HepG2 (cell line): Measurements from ENCODE around the gene AKTIP. TPM values are rescaled to one million over a fixed set of nuclear protein-coding genes. Genes with fewer than 3 reads are reported as not detected.

Source experiments
- ATAD3A ChIP-seq: sonication (generic); formaldehyde crosslinking; IDR thresholded peaks from 2 replicates; pipeline ENCODE4 v1.4.0; 2020; ENCODE audit warnings: missing genetic modification reagents
- CBX1 ChIP-seq: IDR thresholded peaks from one replicate; pipeline ENCODE4 v1.6.1; 2016; ENCODE audit warnings: antibody characterized with exemption, low read depth
- CBX2 ChIP-seq, 2 experiments: fragments of 200-600 bp in 1 of 2; sonication (generic); formaldehyde crosslinking in 1 of 2; IDR thresholded peaks; 2 replicates each; pipeline versions ENCODE4 v1.7.0 to v1.8.1; 2018 to 2022; ENCODE audit warnings: low read depth in 2 of 2, low read length in 1 of 2, mild to moderate bottlenecking in 1 of 2, missing genetic modification reagents in 1 of 2
- GATAD1 ChIP-seq: IDR thresholded peaks from 2 replicates; pipeline ENCODE4 v1.6.1; 2016; ENCODE audit warnings: missing genetic modification reagents, missing compliant biosample characterization
- HCFC1 ChIP-seq: fragments of 150-350 bp; IDR thresholded peaks from 2 replicates; pipeline ENCODE4 v1.6.1; 2014; ENCODE audit warnings: low read depth, low read length
- HDAC2 ChIP-seq: sonication (generic); formaldehyde crosslinking; IDR thresholded peaks from 2 replicates; pipeline ENCODE4 v1.4.0; 2020; ENCODE audit warnings: missing genetic modification reagents
- HOXA3 ChIP-seq: sonication (generic); formaldehyde crosslinking; IDR thresholded peaks from 2 replicates; pipeline ENCODE4 v1.5.0; 2020; ENCODE audit warnings: missing genetic modification reagents
- NCOA5 ChIP-seq: sonication (generic); formaldehyde crosslinking; IDR thresholded peaks from 2 replicates; pipeline ENCODE4 v1.4.0; 2020; ENCODE audit warnings: missing genetic modification reagents
- NR2F2 ChIP-seq: IDR thresholded peaks from 2 replicates; pipeline ENCODE4 v1.6.1; 2012; ENCODE audit warnings: low read depth, inconsistent platforms, borderline replicate concordance
- POLR2A ChIP-seq, 2 experiments: IDR thresholded peaks; 2 replicates each; pipeline ENCODE4 v1.6.1; 2011; ENCODE audit warnings: low read depth in 2 of 2, low read length in 2 of 2, mild to moderate bottlenecking in 1 of 2, moderate library complexity in 1 of 2; ENCODE audit not compliant: insufficient read depth in 1 of 2
- POLR2AphosphoS5 ChIP-seq: IDR thresholded peaks from 2 replicates; pipeline ENCODE4 v1.6.1; 2012; ENCODE audit warnings: low read depth, low read length
- RORA ChIP-seq: sonication (generic); formaldehyde crosslinking; IDR thresholded peaks from 2 replicates; pipeline ENCODE4 v1.5.0; 2020; ENCODE audit warnings: mild to moderate bottlenecking, missing genetic modification reagents, moderate library complexity
- SATB2 ChIP-seq: sonication (generic); formaldehyde crosslinking; IDR thresholded peaks from 2 replicates; pipeline ENCODE4 v1.5.0; 2020; ENCODE audit warnings: missing genetic modification reagents
- SPEN ChIP-seq: sonication (generic); formaldehyde crosslinking; IDR thresholded peaks from 2 replicates; pipeline ENCODE4 v1.5.1; 2020; ENCODE audit warnings: low read depth, mild to moderate bottlenecking, missing genetic modification reagents
- ZFP36L2 ChIP-seq: sonication (generic); formaldehyde crosslinking; IDR thresholded peaks from 2 replicates; pipeline ENCODE4 v1.4.0; 2020; ENCODE audit warnings: missing genetic modification reagents
- ZFYVE20 ChIP-seq: sonication (generic); formaldehyde crosslinking; IDR thresholded peaks from 2 replicates; pipeline ENCODE4 v1.8.0; 2023; ENCODE audit warnings: low read depth, mild to moderate bottlenecking, moderate library complexity, missing genetic modification reagents, borderline replicate concordance
- ZNF205 ChIP-seq: IDR thresholded peaks from 2 replicates; pipeline ENCODE4 v1.6.1; 2018; ENCODE audit warnings: missing biosample characterization, missing genetic modification reagents
- ZNF225 ChIP-seq: sonication (generic); formaldehyde crosslinking; IDR thresholded peaks from 2 replicates; pipeline ENCODE4 v1.4.0; 2020; ENCODE audit warnings: mild to moderate bottlenecking, missing genetic modification reagents
- ZNF253 ChIP-seq: sonication (generic); formaldehyde crosslinking; IDR thresholded peaks from 2 replicates; pipeline ENCODE4 v1.8.0; 2022; ENCODE audit warnings: mild to moderate bottlenecking, missing genetic modification reagents, borderline replicate concordance
- ZNF292 ChIP-seq: sonication (generic); formaldehyde crosslinking; IDR thresholded peaks from 2 replicates; pipeline ENCODE4 v1.8.1; 2022; ENCODE audit warnings: mild to moderate bottlenecking, low read depth, missing genetic modification reagents, borderline replicate concordance
- polyA plus RNA-seq, 8 experiments: library from polyadenylated mRNA; depleted of rRNA in 3 of 8; stranded (reverse) in 7 of 8; unstranded in 1 of 8; fragments of >200 nt; fragmentation: Illumina TruSeq in 4 of 8; extraction: Trizol in 4 of 8; gene quantifications; 2 replicates each; pipeline versions ENCODE4 v1.2.1 to v1.2.3, GENCODE V29; 2011 to 2016; ENCODE audit warnings: low read depth in 4 of 8, missing spikeins in 1 of 8, mixed read lengths in 1 of 8; ENCODE audit not compliant: insufficient read depth in 1 of 8
- total RNA-seq, 5 experiments: library from RNA; depleted of rRNA; stranded (reverse); fragments of >200 nt; fragmentation: Illumina TruSeq; extraction: Trizol; gene quantifications; 2 replicates each; pipeline ENCODE4 v1.2.3, GENCODE V29; 2016; ENCODE audit warnings: low read depth in 1 of 5
- TF ChIP-seq, protein P1 (sequence below): sonication (generic); formaldehyde crosslinking; IDR thresholded peaks from 2 replicates; pipeline ENCODE4 v1.9.0; 2021; ENCODE audit warnings: missing genetic modification reagents, borderline replicate concordance
- TF ChIP-seq, protein P2 (sequence below): sonication (generic); formaldehyde crosslinking; IDR thresholded peaks from 2 replicates; pipeline ENCODE4 v1.8.0; 2022; ENCODE audit warnings: missing genetic modification reagents, low read depth, mild to moderate bottlenecking, borderline replicate concordance
- TF ChIP-seq, protein P3 (sequence below): sonication (generic); formaldehyde crosslinking; IDR thresholded peaks from 2 replicates; pipeline ENCODE4 v1.5.0; 2020; ENCODE audit warnings: mild to moderate bottlenecking, missing genetic modification reagents, borderline replicate concordance

AKTIP gene
- total and polyA plus RNA-seq, 2 of the 13 experiments (the other 11 are each of a cell fraction or from before 2014, with no cell fraction given) = 28.8 to 49.0 TPM

- TF ChIP-seq, protein P1, sequence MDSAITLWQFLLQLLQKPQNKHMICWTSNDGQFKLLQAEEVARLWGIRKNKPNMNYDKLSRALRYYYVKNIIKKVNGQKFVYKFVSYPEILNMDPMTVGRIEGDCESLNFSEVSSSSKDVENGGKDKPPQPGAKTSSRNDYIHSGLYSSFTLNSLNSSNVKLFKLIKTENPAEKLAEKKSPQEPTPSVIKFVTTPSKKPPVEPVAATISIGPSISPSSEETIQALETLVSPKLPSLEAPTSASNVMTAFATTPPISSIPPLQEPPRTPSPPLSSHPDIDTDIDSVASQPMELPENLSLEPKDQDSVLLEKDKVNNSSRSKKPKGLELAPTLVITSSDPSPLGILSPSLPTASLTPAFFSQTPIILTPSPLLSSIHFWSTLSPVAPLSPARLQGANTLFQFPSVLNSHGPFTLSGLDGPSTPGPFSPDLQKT = no peak
- TF ChIP-seq CBX2 (IDR thresholded peaks at IDR 0.05; ENCODE audit: low read depth, low read length) = no peak
- TF ChIP-seq CBX2 (CRISPR knock-in tag; IDR thresholded peaks at IDR 0.05; ENCODE audit: low read depth) = no peak
- TF ChIP-seq GATAD1 = peak; percentile 79
- TF ChIP-seq, protein P2, sequence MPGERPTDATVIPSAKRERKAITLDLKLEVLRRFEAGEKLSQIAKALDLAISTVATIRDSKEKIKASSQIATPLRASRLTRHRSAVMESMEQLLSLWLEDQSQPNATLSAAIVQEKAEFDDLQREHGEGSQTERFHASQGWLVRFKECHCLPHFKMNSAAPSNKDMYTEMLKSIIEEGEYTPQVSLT (CRISPR knock-in tag) = no peak
- TF ChIP-seq ZFYVE20 (CRISPR knock-in tag) = no peak
- TF ChIP-seq SATB2 (CRISPR knock-in tag) = no peak
- TF ChIP-seq ATAD3A (CRISPR knock-in tag) = 0 out of 2 replicates have a peak, but pooled peaks have one; percentile 69
- TF ChIP-seq NCOA5 (CRISPR knock-in tag) = no peak
- TF ChIP-seq HCFC1 = 0 out of 2 replicates have a peak, but pooled peaks have one; percentile 23
- peak; percentile 92 for TF ChIP-seq CBX1
- TF ChIP-seq HOXA3 (CRISPR knock-in tag) = peak; percentile 81
- TF ChIP-seq ZNF225 (CRISPR knock-in tag) = no peak; the same call in 1 of the 2 replicates
- TF ChIP-seq POLR2AphosphoS5 = peak; percentile 90
- TF ChIP-seq ZNF205 = peak; percentile 77; the same call in 1 of the 2 replicates
- TF ChIP-seq POLR2A (IDR thresholded peaks at IDR 0.05; ENCODE audit: insufficient read depth in 1 of 2, low read depth in 2 of 2, low read length in 2 of 2) = peak; percentile 86 to 96
- TF ChIP-seq ZNF292 (CRISPR knock-in tag) = peak; percentile 62; the same call in 1 of the 2 replicates
- TF ChIP-seq, protein P3, sequence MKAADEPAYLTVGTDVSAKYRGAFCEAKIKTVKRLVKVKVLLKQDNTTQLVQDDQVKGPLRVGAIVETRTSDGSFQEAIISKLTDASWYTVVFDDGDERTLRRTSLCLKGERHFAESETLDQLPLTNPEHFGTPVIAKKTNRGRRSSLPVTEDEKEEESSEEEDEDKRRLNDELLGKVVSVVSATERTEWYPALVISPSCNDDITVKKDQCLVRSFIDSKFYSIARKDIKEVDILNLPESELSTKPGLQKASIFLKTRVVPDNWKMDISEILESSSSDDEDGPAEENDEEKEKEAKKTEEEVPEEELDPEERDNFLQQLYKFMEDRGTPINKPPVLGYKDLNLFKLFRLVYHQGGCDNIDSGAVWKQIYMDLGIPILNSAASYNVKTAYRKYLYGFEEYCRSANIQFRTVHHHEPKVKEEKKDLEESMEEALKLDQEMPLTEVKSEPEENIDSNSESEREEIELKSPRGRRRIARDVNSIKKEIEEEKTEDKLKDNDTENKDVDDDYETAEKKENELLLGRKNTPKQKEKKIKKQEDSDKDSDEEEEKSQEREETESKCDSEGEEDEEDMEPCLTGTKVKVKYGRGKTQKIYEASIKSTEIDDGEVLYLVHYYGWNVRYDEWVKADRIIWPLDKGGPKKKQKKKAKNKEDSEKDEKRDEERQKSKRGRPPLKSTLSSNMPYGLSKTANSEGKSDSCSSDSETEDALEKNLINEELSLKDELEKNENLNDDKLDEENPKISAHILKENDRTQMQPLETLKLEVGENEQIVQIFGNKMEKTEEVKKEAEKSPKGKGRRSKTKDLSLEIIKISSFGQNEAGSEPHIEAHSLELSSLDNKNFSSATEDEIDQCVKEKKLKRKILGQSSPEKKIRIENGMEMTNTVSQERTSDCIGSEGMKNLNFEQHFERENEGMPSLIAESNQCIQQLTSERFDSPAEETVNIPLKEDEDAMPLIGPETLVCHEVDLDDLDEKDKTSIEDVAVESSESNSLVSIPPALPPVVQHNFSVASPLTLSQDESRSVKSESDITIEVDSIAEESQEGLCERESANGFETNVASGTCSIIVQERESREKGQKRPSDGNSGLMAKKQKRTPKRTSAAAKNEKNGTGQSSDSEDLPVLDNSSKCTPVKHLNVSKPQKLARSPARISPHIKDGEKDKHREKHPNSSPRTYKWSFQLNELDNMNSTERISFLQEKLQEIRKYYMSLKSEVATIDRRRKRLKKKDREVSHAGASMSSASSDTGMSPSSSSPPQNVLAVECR (CRISPR knock-in tag) = peak; percentile 66; the same call in 1 of the 2 replicates
- TF ChIP-seq NR2F2 = no peak; the same call in 1 of the 2 replicates
- TF ChIP-seq ZNF253 (CRISPR knock-in tag) = peak; percentile 90; the same call in 1 of the 2 replicates
- no peak for TF ChIP-seq RORA (CRISPR knock-in tag)
- peak; percentile 93 for TF ChIP-seq SPEN
- peak; percentile 94 for TF ChIP-seq HDAC2 (CRISPR knock-in tag)
- TF ChIP-seq ZFP36L2 (CRISPR knock-in tag) = no peak; the same call in 1 of the 2 replicates
Measured at GRCh38 chr16:53503270-53503923, 388 bp upstream of the AKTIP start (continued).
